ENCODE measurements around the gene CDH16.

Gene CDH16

DNA sequence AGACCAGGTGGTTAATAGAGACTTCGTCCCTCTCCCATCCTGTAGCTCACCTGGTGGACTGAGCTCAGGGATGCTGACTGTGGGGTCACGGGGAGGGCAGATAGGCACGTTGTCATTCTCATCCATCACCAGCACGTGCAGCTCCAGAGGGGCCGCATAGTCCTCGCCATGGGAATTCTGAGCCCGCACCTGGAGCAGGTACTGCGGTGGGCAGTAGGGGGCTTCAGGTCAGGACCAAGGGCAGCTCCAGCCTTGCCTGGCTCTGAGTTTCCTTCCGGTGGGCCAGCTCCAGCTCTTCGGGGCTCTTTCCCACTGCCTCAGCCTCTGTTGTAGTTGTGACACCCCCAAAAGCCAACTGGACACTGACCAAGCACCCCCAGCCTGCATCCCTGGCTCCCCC is 5.6 kb downstream of the CDH16 start:
- POLR2A ChIA-PET: interaction anchor here (0.8 kb wide), 1 partner anchor 10 kb away, joined by 3 read pairs; no protein-coding TSS in a partner anchor
- CTCF ChIA-PET: interaction anchor here (0.6 to 1.1 kb wide), 2 partner anchors 63 to 351 kb away, joined by 3 to 7 read pairs; no protein-coding TSS in a partner anchor
- Histone ChIP-seq H3K4me3 (ENCODE audit: low read depth, low read length) (no peak overlapping the region), H3K36me3 (ENCODE audit: control insufficient read depth in 2 of 2, insufficient read depth in 1 of 2, low read length in 2 of 2) (no peaks in the 10 kb centered on the region), H3K4me1 (ENCODE audit: control insufficient read depth, insufficient read depth, low read length) (no peaks in the 10 kb centered on the region), H3K9me3 (ENCODE audit: control insufficient read depth, insufficient read depth, low read depth, low read length) (no peaks in the 10 kb centered on the region), H3K27ac (ENCODE audit: extremely low read depth, low read depth, low read length) (no peak overlapping the region)
- TF ChIP-seq ZNF114 (tag by site-specific recombination; IDR thresholded peaks at IDR 0.05) (no peak), SETDB1 (IDR thresholded peaks at IDR 0.05; ENCODE audit: insufficient read length, low read length) (no peak)
- TF ChIP-seq, protein P1, sequence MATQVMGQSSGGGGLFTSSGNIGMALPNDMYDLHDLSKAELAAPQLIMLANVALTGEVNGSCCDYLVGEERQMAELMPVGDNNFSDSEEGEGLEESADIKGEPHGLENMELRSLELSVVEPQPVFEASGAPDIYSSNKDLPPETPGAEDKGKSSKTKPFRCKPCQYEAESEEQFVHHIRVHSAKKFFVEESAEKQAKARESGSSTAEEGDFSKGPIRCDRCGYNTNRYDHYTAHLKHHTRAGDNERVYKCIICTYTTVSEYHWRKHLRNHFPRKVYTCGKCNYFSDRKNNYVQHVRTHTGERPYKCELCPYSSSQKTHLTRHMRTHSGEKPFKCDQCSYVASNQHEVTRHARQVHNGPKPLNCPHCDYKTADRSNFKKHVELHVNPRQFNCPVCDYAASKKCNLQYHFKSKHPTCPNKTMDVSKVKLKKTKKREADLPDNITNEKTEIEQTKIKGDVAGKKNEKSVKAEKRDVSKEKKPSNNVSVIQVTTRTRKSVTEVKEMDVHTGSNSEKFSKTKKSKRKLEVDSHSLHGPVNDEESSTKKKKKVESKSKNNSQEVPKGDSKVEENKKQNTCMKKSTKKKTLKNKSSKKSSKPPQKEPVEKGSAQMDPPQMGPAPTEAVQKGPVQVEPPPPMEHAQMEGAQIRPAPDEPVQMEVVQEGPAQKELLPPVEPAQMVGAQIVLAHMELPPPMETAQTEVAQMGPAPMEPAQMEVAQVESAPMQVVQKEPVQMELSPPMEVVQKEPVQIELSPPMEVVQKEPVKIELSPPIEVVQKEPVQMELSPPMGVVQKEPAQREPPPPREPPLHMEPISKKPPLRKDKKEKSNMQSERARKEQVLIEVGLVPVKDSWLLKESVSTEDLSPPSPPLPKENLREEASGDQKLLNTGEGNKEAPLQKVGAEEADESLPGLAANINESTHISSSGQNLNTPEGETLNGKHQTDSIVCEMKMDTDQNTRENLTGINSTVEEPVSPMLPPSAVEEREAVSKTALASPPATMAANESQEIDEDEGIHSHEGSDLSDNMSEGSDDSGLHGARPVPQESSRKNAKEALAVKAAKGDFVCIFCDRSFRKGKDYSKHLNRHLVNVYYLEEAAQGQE (tag by site-specific recombination; IDR thresholded peaks at IDR 0.05): peak; percentile 86

DNA sequence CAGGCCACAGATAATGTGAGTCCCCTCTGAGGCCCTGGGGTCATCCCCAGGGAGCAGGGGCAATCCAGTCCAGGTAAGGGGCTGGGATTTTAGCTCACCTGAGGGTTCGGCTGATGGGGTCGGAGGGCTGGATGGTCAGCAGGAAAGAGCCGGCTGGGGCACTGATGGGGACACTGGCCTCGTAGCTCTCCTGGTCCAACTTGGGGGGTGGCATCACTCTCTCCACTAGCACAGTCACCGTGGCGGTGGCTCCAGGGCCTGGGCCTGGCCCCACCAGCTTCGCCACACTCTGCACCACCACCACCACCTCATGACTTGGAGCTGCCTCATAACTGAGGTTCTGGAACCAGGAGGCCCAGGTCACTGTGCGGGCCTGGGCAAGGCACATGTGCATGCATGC is 6.9 kb downstream of the CDH16 start:
- Histone ChIP-seq H3K9me3 (ENCODE audit: control insufficient read depth, insufficient read depth, low read depth, low read length) (no peaks in the 10 kb centered on the region), H3K27ac (ENCODE audit: extremely low read depth, low read depth, low read length) (no peak overlapping the region), H3K4me3 (ENCODE audit: low read depth, low read length) (no peak overlapping the region), H3K4me1 (ENCODE audit: control insufficient read depth, insufficient read depth, low read length) (no peaks in the 10 kb centered on the region), H3K36me3 (ENCODE audit: control insufficient read depth in 2 of 2, insufficient read depth in 1 of 2, low read length in 2 of 2) (no peaks in the 10 kb centered on the region)
- POLR2A ChIA-PET: no interaction called here
- TF ChIP-seq ZFP3 (tag by site-specific recombination; IDR thresholded peaks at IDR 0.05; ENCODE audit: low read depth) (no peak), RBAK (tag by site-specific recombination; IDR thresholded peaks at IDR 0.05) (no peak), ZNF558 (tag by site-specific recombination; IDR thresholded peaks at IDR 0.05) (no peak), KLF9 (tag by site-specific recombination; IDR thresholded peaks at IDR 0.05; ENCODE audit: low read depth) (no peak), ZNF530 (tag by site-specific recombination; IDR thresholded peaks at IDR 0.05; ENCODE audit: low read depth) (no peak), ZNF837 (tag by site-specific recombination; IDR thresholded peaks at IDR 0.05) (no peak)
- TF ChIP-seq, protein P2, sequence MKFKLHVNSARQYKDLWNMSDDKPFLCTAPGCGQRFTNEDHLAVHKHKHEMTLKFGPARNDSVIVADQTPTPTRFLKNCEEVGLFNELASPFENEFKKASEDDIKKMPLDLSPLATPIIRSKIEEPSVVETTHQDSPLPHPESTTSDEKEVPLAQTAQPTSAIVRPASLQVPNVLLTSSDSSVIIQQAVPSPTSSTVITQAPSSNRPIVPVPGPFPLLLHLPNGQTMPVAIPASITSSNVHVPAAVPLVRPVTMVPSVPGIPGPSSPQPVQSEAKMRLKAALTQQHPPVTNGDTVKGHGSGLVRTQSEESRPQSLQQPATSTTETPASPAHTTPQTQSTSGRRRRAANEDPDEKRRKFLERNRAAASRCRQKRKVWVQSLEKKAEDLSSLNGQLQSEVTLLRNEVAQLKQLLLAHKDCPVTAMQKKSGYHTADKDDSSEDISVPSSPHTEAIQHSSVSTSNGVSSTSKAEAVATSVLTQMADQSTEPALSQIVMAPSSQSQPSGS (tag by site-specific recombination; IDR thresholded peaks at IDR 0.05; ENCODE audit: low read depth): no peak
- CTCF ChIA-PET: interaction anchor here (0.8 to 1.1 kb wide), 3 partner anchors 16 to 19 kb away, joined by 3 to 4 read pairs (median 3); no protein-coding TSS in a partner anchor

DNA sequence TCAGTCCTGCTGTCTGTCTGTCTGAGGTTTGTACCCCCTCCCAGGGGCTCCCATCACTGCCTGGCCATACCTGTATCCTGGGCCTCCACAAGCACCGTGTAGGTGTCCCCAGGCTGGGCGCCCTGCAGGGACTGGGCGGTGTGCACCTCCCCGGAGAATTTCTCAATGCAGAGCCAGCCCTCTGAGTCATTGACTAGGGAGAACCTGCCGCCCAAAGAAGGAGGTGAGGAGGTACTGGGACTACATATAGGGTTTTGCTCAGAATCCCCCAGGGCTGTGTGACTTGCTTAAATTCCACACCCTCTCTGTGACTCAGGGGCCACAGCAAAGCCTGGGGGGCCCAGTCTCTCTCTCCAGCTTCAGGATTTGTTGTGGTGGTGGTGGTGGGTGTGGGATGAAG is 7.6 kb downstream of the CDH16 start:
- Histone ChIP-seq H3K4me1 (ENCODE audit: control insufficient read depth, insufficient read depth, low read length) (no peaks in the 10 kb centered on the region), H3K9me3 (ENCODE audit: control insufficient read depth, insufficient read depth, low read depth, low read length) (no peaks in the 10 kb centered on the region), H3K27ac (ENCODE audit: extremely low read depth, low read depth, low read length) (no peak overlapping the region), H3K4me3 (ENCODE audit: low read depth, low read length) (no peak overlapping the region), H3K36me3 (ENCODE audit: control insufficient read depth in 2 of 2, insufficient read depth in 1 of 2, low read length in 2 of 2) (no peaks in the 10 kb centered on the region)
- ChIA-PET POLR2A (interaction anchor here (1.2 kb wide), 1 partner anchor 17 kb away, joined by 3 read pairs; no protein-coding TSS in a partner anchor), CTCF (interaction anchor here (0.6 to 1.4 kb wide), 4 partner anchors 15 to 62 kb away, joined by 3 to 6 read pairs (median 4); no protein-coding TSS in a partner anchor)
- TF ChIP-seq BCL11B (tag by site-specific recombination; IDR thresholded peaks at IDR 0.05; ENCODE audit: low read depth): no peak
- TF ChIP-seq, protein P3, sequence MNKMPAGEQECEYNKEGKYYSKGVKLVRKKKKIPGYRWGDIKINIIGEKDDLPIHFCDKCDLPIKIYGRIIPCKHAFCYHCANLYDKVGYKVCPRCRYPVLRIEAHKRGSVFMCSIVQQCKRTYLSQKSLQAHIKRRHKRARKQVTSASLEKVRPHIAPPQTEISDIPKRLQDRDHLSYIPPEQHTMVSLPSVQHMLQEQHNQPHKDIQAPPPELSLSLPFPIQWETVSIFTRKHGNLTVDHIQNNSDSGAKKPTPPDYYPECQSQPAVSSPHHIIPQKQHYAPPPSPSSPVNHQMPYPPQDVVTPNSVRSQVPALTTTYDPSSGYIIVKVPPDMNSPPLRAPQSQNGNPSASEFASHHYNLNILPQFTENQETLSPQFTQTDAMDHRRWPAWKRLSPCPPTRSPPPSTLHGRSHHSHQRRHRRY (tag by site-specific recombination; IDR thresholded peaks at IDR 0.05): no peak

Measured in HEK293 (cell line).